Cardiac muscle cell (in vitro differentiated cells and primary cell): ENCODE results near the gene ATF2. TPM values are rescaled to one million over a fixed set of nuclear protein-coding genes. Genes with fewer than 3 reads are reported as not detected.

Experiments used
- DNase-seq, 2 donors: peaks; one replicate each; pipeline versions ENCODE4 v3.0.0 to v3.0.0-alpha.2; 2010 to 2017; ENCODE audit warnings: low read depth in 1 of 2, low spot score in 1 of 2
- H3K27ac ChIP-seq: fragments of 200-600 bp; sonication (generic); 2 replicates; pipeline ENCODE4 v1.5.1; 2016
- H3K27me3 ChIP-seq: fragments of 200-600 bp; sonication (generic); 2 replicates; pipeline ENCODE4 v1.6.0; 2016; ENCODE audit warnings: control low read depth
- H3K36me3 ChIP-seq: fragments of 200-600 bp; sonication (generic); 2 replicates; pipeline ENCODE4 v1.5.1; 2016; ENCODE audit warnings: control low read depth
- H3K4me1 ChIP-seq: fragments of 200-600 bp; sonication (generic); 2 replicates; pipeline ENCODE4 v1.8.1; 2017; ENCODE audit warnings: low read depth, mild to moderate bottlenecking, mixed run types
- H3K4me3 ChIP-seq: fragments of 200-600 bp; sonication (generic); 2 replicates; pipeline ENCODE4 v1.5.1; 2016; ENCODE audit warnings: mild to moderate bottlenecking
- H3K9me3 ChIP-seq: fragments of 200-600 bp; sonication (generic); 2 replicates; pipeline ENCODE4 v1.5.1; 2017; ENCODE audit warnings: low read depth, mild to moderate bottlenecking, control low read depth
- CTCF ChIP-seq: IDR thresholded peaks from 2 replicates; pipeline ENCODE4 v1.5.1; 2012; ENCODE audit warnings: low read depth, mild to moderate bottlenecking, low read length
- polyA plus RNA-seq: library from polyadenylated mRNA; unstranded; fragments of >200 nt; fragmentation: Nextera tagmentation; extraction: Ambion mirVana; gene quantifications from 2 replicates; pipeline ENCODE4 v1.2.1, GENCODE V29; 2016
- total RNA-seq: library from RNA; depleted of rRNA; stranded (reverse); fragments of >200 nt; gene quantifications from 2 replicates; pipeline ENCODE4 v1.2.3, GENCODE V29; 2016

Gene ATF2
- total and polyA plus RNA-seq, 2 experiments from 2014 or later = 25.7 to 40.9 TPM

DNA sequence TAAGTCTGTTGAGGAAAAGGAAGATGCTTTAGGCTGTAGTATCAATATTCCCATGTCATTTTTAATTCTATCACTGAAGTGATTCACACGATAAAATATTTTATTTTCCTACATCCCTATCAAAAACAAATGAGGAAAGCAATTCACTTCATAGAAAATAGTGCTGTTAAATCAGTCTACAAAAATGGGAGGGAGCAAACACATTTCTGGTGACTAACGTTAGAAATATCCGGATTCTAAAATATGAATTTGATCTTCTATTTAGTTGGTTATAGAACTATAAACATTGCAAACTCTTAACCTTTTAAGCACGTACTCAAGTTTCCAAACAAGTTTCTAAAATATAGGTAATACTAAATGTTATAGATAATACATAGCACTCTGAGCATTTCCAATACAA, 20.8 kb downstream of the ATF2 start:
- Histone ChIP-seq H3K27me3 (no peaks in the 10 kb centered on the region), H3K9me3 (no peaks in the 10 kb centered on the region), H3K4me1 (peaks cover 37% of the 10 kb centered on the region), H3K36me3 (peaks cover 5% of the 10 kb centered on the region), H3K27ac (no peak overlapping the region), H3K4me3 (no peak overlapping the region)
- no peak for TF ChIP-seq CTCF
- DNase-seq = no peak

GRCh38 chr2:175143678-175144077, 24.3 kb downstream of the ATF2 start:
- no peak for DNase-seq

DNA sequence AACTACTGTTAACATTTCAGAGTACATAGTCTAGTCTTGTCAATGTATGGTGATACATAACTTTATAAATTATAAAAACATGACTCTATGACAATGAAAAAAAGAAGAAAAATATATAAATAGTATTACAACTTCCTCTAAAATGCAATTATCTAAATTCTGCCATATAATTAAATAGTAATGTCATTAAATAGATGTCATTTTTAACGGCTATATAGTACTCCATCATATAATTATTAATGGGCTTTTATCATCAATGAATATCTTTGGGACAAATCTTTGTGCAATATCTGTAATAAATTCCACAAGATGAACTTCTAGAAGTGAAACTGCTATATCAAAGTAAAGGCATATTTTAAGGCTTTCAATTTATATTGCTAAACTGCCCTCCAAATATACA, 24.8 kb downstream of the ATF2 start:
- no peak for TF ChIP-seq CTCF
- peaks cover 16% of the 10 kb centered on the region for H3K4me1 ChIP-seq
- H3K9me3 ChIP-seq = no peaks in the 10 kb centered on the region
- DNase-seq = no peak
- H3K36me3 ChIP-seq = no peaks in the 10 kb centered on the region
- no peaks in the 10 kb centered on the region for H3K27me3 ChIP-seq
- no peak overlapping the region for H3K27ac ChIP-seq
- H3K4me3 ChIP-seq = no peak overlapping the region

More at GRCh38 chr2:175143678-175144077, 24.3 kb downstream of the ATF2 start:
- peaks cover 19% of the 10 kb centered on the region for H3K4me1 ChIP-seq
- H3K27me3 ChIP-seq = no peaks in the 10 kb centered on the region
- TF ChIP-seq CTCF = no peak
- H3K4me3 ChIP-seq = no peak overlapping the region
- H3K9me3 ChIP-seq = no peaks in the 10 kb centered on the region
- H3K27ac ChIP-seq = no peak overlapping the region
- no peaks in the 10 kb centered on the region for H3K36me3 ChIP-seq

GRCh38 chr2:175140332-175140731, 27.7 kb downstream of the ATF2 start:
- Histone ChIP-seq H3K4me3 (no peak overlapping the region), H3K27me3 (no peaks in the 10 kb centered on the region), H3K27ac (no peak overlapping the region), H3K9me3 (no peaks in the 10 kb centered on the region), H3K36me3 (peaks cover 1% of the 10 kb centered on the region), H3K4me1 (no peaks in the 10 kb centered on the region)
- no peak for DNase-seq
- no peak for TF ChIP-seq CTCF

DNA sequence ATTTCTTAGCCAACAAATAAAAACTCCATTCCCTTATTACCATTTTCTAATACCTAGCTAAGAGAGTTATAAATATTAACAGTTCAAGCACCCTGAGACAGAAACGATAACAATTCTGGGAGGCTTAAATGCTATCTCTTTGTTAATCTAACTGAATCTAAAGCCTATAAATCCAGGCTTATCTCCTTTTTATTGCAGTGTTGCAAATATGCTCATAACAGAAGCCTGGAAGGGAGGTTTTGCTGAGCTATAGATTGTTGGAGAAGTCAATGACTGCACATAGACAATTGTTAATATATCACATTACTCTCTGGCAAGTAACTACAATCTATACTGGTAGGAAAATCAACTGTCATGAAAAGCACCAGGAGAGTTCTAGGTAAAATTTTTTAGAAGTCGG, 30.2 kb downstream of the ATF2 start:
- no peak overlapping the region for H3K4me3 ChIP-seq
- no peaks in the 10 kb centered on the region for H3K27me3 ChIP-seq
- no peaks in the 10 kb centered on the region for H3K9me3 ChIP-seq
- DNase-seq = no peak
- peaks cover 7% of the 10 kb centered on the region for H3K36me3 ChIP-seq
- no peak for TF ChIP-seq CTCF
- H3K27ac ChIP-seq = no peak overlapping the region
- H3K4me1 ChIP-seq = no peaks in the 10 kb centered on the region
